HFFc6 (cell line): ENCODE measurements around the gene CDC25C. TPM values are rescaled to one million over a fixed set of nuclear protein-coding genes. Genes with fewer than 3 reads are reported as not detected.

ENCODE experiments used
- DNase-seq: peaks from one replicate; pipeline ENCODE4 v3.0.0-alpha.2; 2018
- H3K27ac Mint-ChIP-seq: 2 replicates; pipeline ENCODE4 v1.8.0; 2020; ENCODE audit warnings: mild to moderate bottlenecking, mixed read lengths
- H3K27me3 Mint-ChIP-seq: 2 replicates; pipeline ENCODE4 v1.8.0; 2021; ENCODE audit warnings: mild to moderate bottlenecking, moderate library complexity, mixed read lengths; ENCODE audit not compliant: insufficient read depth
- H3K36me3 Mint-ChIP-seq: 2 replicates; pipeline ENCODE4 v1.8.0; 2021; ENCODE audit warnings: low read depth, mixed read lengths
- H3K4me1 Mint-ChIP-seq: 2 replicates; pipeline ENCODE4 v1.8.0; 2020; ENCODE audit warnings: low read depth, mixed read lengths
- H3K4me3 Mint-ChIP-seq: 2 replicates; pipeline ENCODE4 v1.8.0; 2020; ENCODE audit warnings: mild to moderate bottlenecking, moderate library complexity, mixed read lengths
- H3K9me3 Mint-ChIP-seq: 2 replicates; pipeline ENCODE4 v1.8.0; 2020; ENCODE audit warnings: mild to moderate bottlenecking, mixed read lengths
- long read RNA-seq: library from polyadenylated mRNA; unstranded; transcript quantifications from one replicate; pipeline ENCODE4 v2.0.0, GENCODE V29; 2019
- total RNA-seq, 6 experiments: library from RNA; stranded (reverse); fragmentation: NEBNext Ultra II Directional; extraction: Animal tissue kit (Norgen Biotek cat#: 25700); gene quantifications; 2 replicates in 1 of 6; 3 replicates in 5 of 6; pipeline ENCODE4 v1.2.3, GENCODE V29; 2021
- TF ChIP-seq, protein P1 (sequence below): fragments of 200-600 bp; sonication (generic); IDR thresholded peaks from 2 replicates; pipeline ENCODE4 v1.5.0; 2021; ENCODE audit warnings: antibody characterized with exemption, mild to moderate bottlenecking

CDC25C gene
- total RNA-seq = 10 to 100 TPM in 1 of 6 experiments, 1 to 10 TPM in 5; 4.1 to 10.5 (median 8.7) TPM
- long read RNA-seq, partial matches to known transcripts = 0 of 2 reads
- long read RNA-seq, other reads (novel, unspliced or antisense) = 0 of 2 reads

DNA sequence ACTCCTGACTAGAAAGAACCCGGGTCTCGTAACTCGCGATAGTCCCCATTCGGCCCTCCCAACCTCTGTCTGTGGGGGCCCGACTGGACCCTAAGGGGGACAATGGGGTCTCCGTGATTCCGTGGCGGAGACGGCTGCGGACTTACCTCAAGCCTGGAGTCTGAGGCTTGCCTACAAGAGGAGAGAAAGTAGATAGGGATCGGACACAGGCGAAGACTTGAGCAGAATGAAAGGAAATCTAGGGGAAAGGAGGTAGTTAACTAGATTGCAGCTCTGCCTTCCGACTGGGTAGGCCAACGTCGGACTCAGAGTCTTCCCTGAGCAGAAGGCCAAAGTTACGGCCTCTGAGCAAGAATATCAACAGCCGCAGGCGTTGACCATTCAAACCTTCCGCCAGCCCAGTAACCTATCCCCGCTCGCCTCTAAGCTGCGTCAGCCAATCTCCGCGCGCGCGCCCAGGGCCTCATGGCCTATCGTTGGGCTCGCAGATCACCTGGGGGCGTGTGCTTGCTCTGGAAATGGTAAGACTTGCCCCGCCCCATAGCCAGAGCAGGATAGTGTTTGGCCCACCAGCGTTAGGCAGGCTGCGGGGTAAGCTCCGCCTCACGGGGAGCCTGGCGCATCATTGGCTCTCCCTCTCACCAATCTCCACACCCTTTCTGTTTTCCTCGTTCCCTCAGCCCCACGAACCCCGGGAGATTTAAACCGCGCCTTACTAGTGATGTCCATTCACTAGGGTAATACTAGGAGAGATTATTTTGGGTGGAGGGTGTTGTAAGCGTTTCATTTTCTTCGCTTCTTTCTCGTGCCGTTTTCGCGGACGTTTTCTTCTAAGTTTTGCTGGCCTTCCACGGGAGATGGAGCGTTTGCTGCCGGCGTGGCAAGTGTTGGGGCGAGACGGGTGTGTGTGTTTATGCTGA is at the start of gene CDC25C:
Gene CDC25C (minus strand): TSS at position 356 of the 920 bp plus-strand sequence. CDS start 624 bp downstream, outside the sequence.
- Mint-ChIP-seq H3K27me3 (no peaks in the 10 kb centered on the region), H3K9me3 (no peaks in the 10 kb centered on the region), H3K27ac (peak within 1 kb of the TSS; percentile 96), H3K4me3 (peak within 1 kb of the TSS; percentile 90), H3K4me1 (peaks cover 39% of the 10 kb centered on the region), H3K36me3 (no peaks in the 10 kb centered on the region)
- peak; percentile 99 for DNase-seq
- TF ChIP-seq, protein P1, sequence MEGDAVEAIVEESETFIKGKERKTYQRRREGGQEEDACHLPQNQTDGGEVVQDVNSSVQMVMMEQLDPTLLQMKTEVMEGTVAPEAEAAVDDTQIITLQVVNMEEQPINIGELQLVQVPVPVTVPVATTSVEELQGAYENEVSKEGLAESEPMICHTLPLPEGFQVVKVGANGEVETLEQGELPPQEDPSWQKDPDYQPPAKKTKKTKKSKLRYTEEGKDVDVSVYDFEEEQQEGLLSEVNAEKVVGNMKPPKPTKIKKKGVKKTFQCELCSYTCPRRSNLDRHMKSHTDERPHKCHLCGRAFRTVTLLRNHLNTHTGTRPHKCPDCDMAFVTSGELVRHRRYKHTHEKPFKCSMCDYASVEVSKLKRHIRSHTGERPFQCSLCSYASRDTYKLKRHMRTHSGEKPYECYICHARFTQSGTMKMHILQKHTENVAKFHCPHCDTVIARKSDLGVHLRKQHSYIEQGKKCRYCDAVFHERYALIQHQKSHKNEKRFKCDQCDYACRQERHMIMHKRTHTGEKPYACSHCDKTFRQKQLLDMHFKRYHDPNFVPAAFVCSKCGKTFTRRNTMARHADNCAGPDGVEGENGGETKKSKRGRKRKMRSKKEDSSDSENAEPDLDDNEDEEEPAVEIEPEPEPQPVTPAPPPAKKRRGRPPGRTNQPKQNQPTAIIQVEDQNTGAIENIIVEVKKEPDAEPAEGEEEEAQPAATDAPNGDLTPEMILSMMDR = no peak

DNA sequence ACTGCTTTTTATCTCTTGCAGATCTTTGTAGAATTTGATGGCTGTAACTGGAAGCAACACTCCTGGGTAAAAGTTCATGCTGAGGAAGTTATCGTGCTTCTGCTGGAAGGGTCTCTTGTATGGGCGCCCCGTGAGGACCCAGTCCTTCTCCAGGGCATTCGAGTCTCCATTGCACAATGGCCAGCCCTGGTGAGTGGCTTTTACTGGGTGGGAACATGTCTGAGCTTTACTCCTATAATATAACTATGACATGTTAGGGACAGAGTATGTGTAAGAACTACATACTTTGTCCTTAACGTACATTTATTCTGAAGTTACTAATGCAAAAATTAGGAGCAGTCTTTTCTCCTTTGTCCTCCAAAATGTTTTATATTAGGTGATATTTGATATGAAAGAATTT is 41.0 kb upstream of the CDC25C start:
- H3K27ac Mint-ChIP-seq = no peak overlapping the region

DNA sequence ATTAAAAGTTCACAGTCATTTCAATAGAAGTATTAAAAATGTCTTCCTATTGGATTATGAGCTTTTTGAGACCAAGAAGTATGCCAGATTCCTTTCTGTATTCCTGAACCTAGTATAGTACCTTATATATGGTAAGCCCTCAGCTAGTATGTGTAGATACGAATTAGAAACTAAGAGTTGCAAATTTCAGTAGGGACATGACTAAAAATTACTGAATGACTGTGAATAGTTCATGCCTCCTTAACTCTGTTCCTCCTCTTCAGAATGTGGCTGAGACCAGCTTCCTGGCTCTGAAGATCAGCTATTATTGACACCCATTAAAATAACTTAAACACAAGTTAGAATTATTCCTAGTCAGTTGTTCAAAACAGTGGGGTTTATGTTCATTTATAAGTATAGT is 40.6 kb upstream of the CDC25C start:
- Mint-ChIP-seq H3K9me3 (no peaks in the 10 kb centered on the region), H3K27ac (no peak overlapping the region), H3K4me1 (peaks cover 11% of the 10 kb centered on the region), H3K27me3 (peaks cover 2% of the 10 kb centered on the region; the same call in 1 of the 2 replicates), H3K4me3 (no peak overlapping the region), H3K36me3 (peaks cover 5% of the 10 kb centered on the region; the same call in 1 of the 2 replicates)
- TF ChIP-seq, protein P1 = no peak
- DNase-seq = no peak

More for the DNA sequence above, 41.0 kb upstream of the CDC25C start:
- H3K36me3 Mint-ChIP-seq = peaks cover 5% of the 10 kb centered on the region; the same call in 1 of the 2 replicates
- no peak overlapping the region for H3K4me3 Mint-ChIP-seq
- TF ChIP-seq, protein P1 = no peak
- H3K27me3 Mint-ChIP-seq = peaks cover 2% of the 10 kb centered on the region; the same call in 1 of the 2 replicates
- peaks cover 11% of the 10 kb centered on the region for H3K4me1 Mint-ChIP-seq
- no peak for DNase-seq
- H3K9me3 Mint-ChIP-seq = no peaks in the 10 kb centered on the region

DNA sequence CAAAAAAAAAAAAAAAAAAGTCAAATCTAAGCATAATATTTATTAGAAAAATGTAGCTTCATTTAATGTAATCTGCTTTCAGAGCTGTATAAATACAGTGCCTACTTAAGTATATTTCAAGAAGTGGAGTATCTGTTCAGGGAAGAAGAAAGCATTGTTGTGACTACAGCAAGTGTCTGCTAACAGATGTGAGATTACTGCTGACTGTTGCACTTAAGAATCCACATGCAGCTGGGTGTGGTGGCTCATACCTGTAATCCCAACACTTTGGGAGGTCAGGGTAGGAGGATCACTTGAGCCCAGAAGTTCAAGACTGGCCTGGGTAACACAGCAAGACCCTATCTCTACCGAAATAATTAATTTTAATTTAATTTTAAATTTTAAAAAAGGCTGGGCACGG is 39.9 kb upstream of the CDC25C start:
- Mint-ChIP-seq H3K36me3 (no peaks in the 10 kb centered on the region), H3K4me1 (peaks cover 17% of the 10 kb centered on the region), H3K27ac (no peak overlapping the region), H3K27me3 (peaks cover 2% of the 10 kb centered on the region), H3K4me3 (no peak overlapping the region), H3K9me3 (no peaks in the 10 kb centered on the region)
- TF ChIP-seq, protein P1 = no peak
- DNase-seq = no peak

DNA sequence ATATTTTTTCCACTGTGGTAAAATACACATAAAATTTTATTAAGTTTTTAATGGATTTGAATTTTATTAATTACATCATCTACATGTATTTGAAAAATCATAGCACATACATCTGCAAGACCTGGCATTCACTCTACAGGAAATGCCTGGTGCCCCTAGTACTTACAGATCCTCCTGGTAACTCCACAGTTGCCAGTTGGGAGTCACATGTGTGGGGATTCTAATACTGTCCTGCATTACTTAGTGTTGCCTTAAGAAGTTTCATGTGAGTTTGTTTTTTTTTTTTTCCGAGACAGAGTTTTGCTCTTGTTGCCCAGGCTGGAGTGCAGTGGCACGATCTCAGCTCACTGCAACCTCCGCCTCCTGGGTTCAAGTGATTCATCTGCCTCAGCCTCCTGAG is 38.9 kb upstream of the CDC25C start:
- H3K36me3 Mint-ChIP-seq = no peaks in the 10 kb centered on the region
- peak overlapping the region; percentile 24; the same call in 1 of the 2 replicates for H3K27ac Mint-ChIP-seq
- DNase-seq = no peak
- H3K4me1 Mint-ChIP-seq = peaks cover 20% of the 10 kb centered on the region
- H3K4me3 Mint-ChIP-seq = no peak overlapping the region
- H3K9me3 Mint-ChIP-seq = no peaks in the 10 kb centered on the region
- TF ChIP-seq, protein P1 = no peak
- peaks cover 2% of the 10 kb centered on the region for H3K27me3 Mint-ChIP-seq
